ENCODE measurements around the gene SREK1IP1. TPM values are rescaled to one million over a fixed set of nuclear protein-coding genes. Genes with fewer than 3 reads are reported as not detected.
"Not testable (repeated sequence)": the region's sequence is repeated elsewhere in the genome, so short reads cannot be mapped to it uniquely, and the experiment has no call there.

The SREK1IP1 gene
- total RNA-seq, 1 experiment from 2014 or later: 31.7 TPM

- POLR2A ChIA-PET (ENCODE audit: low non-redundant PET): interaction anchor here (0.6 kb wide), 1 partner anchor 482 kb away, joined by 4 read pairs; no protein-coding TSS in a partner anchor
- intact Hi-C loops (cut with micrococcal nuclease; ENCODE audit: unreplicated experiment): no loop called here
- BruUV-seq (replicated peaks): no TSS peak
- H3K36me3 ChIP-seq (ENCODE audit: insufficient read depth, low read length, poor library complexity, severe bottlenecking): no peaks in the 10 kb centered on the region
- CTCF ChIA-PET: no interaction called here
- H3K4me1 ChIP-seq (ENCODE audit: insufficient read depth, low read length, poor library complexity, severe bottlenecking): no peaks in the 10 kb centered on the region
- H3K4me3 ChIP-seq (ENCODE audit: low read depth, low read length, poor library complexity, severe bottlenecking): no peak overlapping the region
- no peak overlapping the region for H3K27ac ChIP-seq (ENCODE audit: low read depth, low read length, poor library complexity, severe bottlenecking)
- TF ChIP-seq CTCF (conservative IDR thresholded peaks at IDR 0.05; ENCODE audit: low read depth, low read length): no peak
- TF ChIP-seq EZH2 (IDR thresholded peaks at IDR 0.05; ENCODE audit: borderline replicate concordance, low read depth, low read length, poor library complexity, severe bottlenecking): no peak
- peaks cover 4% of the 10 kb centered on the region for H3K27me3 ChIP-seq (replicated peaks; ENCODE audit: insufficient read depth, low read depth, low read length, poor library complexity)
- no peak for DNase-seq (ENCODE audit: low spot score)
- no peaks in the 10 kb centered on the region for H3K9me3 ChIP-seq (ENCODE audit: low read depth, low read length, poor library complexity, severe bottlenecking)
Measured at GRCh38 chr5:64707191-64707590, 61.3 kb downstream of the SREK1IP1 start.

GRCh38 chr5:64706074-64706473 lies 62.4 kb downstream of the SREK1IP1 start:
- H3K4me1 ChIP-seq (ENCODE audit: insufficient read depth, low read length, poor library complexity, severe bottlenecking); intact Hi-C loops (cut with micrococcal nuclease; ENCODE audit: unreplicated experiment); CTCF ChIA-PET; H3K27ac ChIP-seq (ENCODE audit: low read depth, low read length, poor library complexity, severe bottlenecking); BruUV-seq (replicated peaks); H3K9me3 ChIP-seq (ENCODE audit: low read depth, low read length, poor library complexity, severe bottlenecking); H3K4me3 ChIP-seq (ENCODE audit: low read depth, low read length, poor library complexity, severe bottlenecking); DNase-seq (ENCODE audit: low spot score); H3K36me3 ChIP-seq (ENCODE audit: insufficient read depth, low read length, poor library complexity, severe bottlenecking); H3K27me3 ChIP-seq (replicated peaks; ENCODE audit: insufficient read depth, low read depth, low read length, poor library complexity): not testable (repeated sequence)
- POLR2A ChIA-PET (ENCODE audit: low non-redundant PET): interaction anchor here (0.6 kb wide), 1 partner anchor 49 kb away, joined by 3 read pairs; no protein-coding TSS in a partner anchor

GRCh38 chr5:64700765-64701164 lies 67.7 kb downstream of the SREK1IP1 start:
- Histone ChIP-seq H3K9me3 (ENCODE audit: low read depth, low read length, poor library complexity, severe bottlenecking) (no peaks in the 10 kb centered on the region), H3K4me1 (ENCODE audit: insufficient read depth, low read length, poor library complexity, severe bottlenecking) (no peaks in the 10 kb centered on the region), H3K36me3 (ENCODE audit: insufficient read depth, low read length, poor library complexity, severe bottlenecking) (no peaks in the 10 kb centered on the region), H3K27ac (ENCODE audit: low read depth, low read length, poor library complexity, severe bottlenecking) (no peak overlapping the region), H3K4me3 (ENCODE audit: low read depth, low read length, poor library complexity, severe bottlenecking) (no peak overlapping the region), H3K27me3 (replicated peaks; ENCODE audit: insufficient read depth, low read depth, low read length, poor library complexity) (peaks cover 4% of the 10 kb centered on the region)
- ChIA-PET CTCF (no interaction called here), POLR2A (ENCODE audit: low non-redundant PET) (no interaction called here)
- TF ChIP-seq CTCF (conservative IDR thresholded peaks at IDR 0.05; ENCODE audit: low read depth, low read length) (no peak), EZH2 (IDR thresholded peaks at IDR 0.05; ENCODE audit: borderline replicate concordance, low read depth, low read length, poor library complexity, severe bottlenecking) (no peak)
- BruUV-seq (replicated peaks): no TSS peak
- DNase-seq (ENCODE audit: low spot score): no peak
- intact Hi-C loops (cut with micrococcal nuclease; ENCODE audit: unreplicated experiment): no loop called here

- CTCF ChIA-PET; H3K27ac ChIP-seq (ENCODE audit: low read depth, low read length, poor library complexity, severe bottlenecking); DNase-seq (ENCODE audit: low spot score); POLR2A ChIA-PET (ENCODE audit: low non-redundant PET); intact Hi-C loops (cut with micrococcal nuclease; ENCODE audit: unreplicated experiment); H3K4me1 ChIP-seq (ENCODE audit: insufficient read depth, low read length, poor library complexity, severe bottlenecking); H3K4me3 ChIP-seq (ENCODE audit: low read depth, low read length, poor library complexity, severe bottlenecking); BruUV-seq (replicated peaks); H3K36me3 ChIP-seq (ENCODE audit: insufficient read depth, low read length, poor library complexity, severe bottlenecking); H3K9me3 ChIP-seq (ENCODE audit: low read depth, low read length, poor library complexity, severe bottlenecking): not testable (repeated sequence)
- peaks cover 29% of the 10 kb centered on the region for H3K27me3 ChIP-seq (replicated peaks; ENCODE audit: insufficient read depth, low read depth, low read length, poor library complexity)
Measured at GRCh38 chr5:64696414-64696813, 72.1 kb downstream of the SREK1IP1 start.
